Stimulated activated CD4-positive, alpha-beta T cell treated with anti-CD3 and anti-CD28 coated beads, Interleukin-2, amount 100 ng/mL, for 4 hours (primary cell): ENCODE measurements around the gene MRAP2.
"Not testable (repeated sequence)": the region's sequence is repeated elsewhere in the genome, so short reads cannot be mapped to it uniquely, and the experiment has no call there.

Source experiments
- DNase-seq: peaks from one replicate; pipeline ENCODE4 v3.0.0-alpha.2; 2020; ENCODE audit warnings: low read depth

The MRAP2 gene

DNA sequence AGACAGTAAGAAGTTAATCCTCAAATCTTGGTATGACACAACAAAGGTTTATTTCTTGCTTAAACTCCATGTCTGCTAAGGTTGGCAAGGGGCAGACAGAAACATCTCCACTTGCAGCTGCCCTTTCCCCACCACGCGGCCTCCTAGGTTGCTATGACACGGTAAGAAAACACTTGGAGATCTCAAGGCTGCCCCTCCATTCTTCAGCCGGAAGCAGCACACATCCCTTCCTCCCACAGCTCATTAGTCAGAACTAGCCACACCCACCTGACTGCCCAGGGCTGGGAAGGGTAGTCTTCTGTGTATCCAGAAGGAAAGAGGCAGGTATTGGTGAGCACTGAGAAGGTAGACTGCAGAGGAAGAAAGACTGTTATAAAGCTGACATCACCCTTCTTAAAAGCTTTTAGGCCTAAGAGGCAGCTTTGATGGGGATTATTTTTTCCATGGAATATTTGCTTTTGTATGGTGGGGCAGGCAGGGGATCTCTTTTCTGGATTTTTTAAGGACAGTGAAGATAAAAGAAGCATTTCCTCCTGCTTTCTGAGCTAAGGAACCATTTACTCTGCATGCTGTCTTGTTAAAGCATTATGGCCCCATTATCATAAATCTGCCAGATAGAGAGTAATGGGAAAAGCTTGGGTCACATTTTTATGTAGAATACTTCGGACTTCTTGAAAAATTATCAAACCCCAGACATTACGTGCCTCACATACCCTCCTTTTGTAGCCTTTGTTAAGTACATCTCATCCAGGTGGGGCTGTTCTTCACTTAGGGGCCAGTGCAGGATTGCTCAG lies 41.6 kb downstream of the MRAP2 start:
- no peak for DNase-seq

DNA sequence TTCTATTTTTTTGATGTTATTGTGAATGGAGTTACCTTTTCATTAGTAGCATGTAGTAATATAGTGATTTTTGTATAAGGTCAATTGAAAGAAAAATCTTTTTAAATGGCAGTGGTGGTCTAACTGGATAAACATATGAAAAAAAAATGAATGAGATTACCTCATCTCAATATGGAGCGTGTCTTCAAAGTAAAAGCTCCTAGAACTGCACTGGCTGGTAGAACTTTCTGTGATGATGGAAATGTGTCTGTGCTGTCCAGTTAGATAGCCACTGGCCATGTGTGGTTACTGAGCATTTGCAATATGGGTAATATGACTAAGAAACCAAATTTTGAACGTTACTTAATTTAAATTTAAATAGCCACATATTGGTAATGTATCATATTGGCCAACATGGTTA lies 44.1 kb downstream of the MRAP2 start:
- no peak for DNase-seq

DNA sequence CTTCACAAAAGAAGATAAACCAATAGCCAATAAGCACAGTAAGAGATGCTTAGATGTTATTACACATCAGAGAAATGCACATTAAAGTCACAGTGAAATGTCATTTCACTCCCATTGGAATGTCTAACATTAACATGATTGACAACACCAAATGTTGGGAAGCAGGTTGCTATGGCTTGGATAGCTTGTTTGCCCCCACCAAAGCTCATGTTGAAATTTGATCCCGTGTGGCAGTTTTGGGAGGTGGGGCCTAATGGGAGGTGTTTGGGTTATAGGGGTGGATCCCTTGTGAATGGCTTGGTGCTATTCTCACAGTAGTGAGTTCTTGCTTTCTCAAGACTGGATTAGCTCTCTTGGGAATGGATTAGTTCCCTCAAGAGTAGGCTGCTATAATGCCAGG lies 44.8 kb downstream of the MRAP2 start:
- DNase-seq, result no peak

DNA sequence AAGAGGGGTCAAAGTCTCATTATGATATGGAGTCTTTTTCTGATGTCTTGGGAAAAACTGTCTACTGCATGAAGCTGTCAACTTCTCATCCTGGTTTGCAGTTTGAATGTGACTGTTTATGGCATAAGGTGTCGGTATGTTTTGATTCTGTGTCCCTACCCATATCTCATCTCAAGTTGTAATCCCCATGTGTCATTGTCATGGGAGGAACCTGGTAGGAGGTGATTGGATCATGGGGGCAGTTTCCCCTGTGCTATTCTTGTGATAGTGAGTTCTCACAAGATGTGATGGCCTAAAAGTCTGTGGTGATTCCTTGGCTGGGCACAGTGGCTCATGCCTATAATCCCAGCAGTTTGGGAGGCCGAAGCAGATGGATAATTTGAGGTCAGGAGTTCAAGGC lies 47.6 kb downstream of the MRAP2 start:
- DNase-seq, result no peak

DNA sequence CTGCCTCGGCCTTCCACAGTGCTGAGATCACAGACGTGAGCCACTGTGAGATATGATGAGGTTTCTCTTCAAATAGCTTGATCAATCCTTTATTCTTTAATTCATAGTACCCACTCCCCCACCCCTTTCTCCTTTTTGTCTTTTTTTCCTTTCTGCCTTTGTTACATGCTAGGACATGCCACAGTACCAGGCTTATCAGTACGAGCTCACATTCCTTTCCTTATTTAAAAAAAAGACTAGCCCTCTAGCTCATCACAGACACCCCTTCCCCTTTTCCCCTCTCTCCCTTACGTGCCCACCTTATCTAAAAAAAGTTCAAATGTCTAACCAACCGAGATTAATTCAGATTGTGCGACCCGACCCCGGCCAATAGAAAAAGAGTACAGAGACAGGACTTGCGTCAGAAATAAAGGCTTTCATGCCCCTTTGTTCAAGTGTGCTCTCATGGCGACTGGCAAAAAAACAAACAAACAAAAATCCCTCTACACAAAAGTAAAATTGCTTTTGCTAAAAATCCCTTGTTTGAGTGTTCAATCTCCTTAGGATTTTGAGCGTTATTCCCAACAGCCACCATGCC lies 49.2 kb downstream of the MRAP2 start:
- DNase-seq, result no peak

DNA sequence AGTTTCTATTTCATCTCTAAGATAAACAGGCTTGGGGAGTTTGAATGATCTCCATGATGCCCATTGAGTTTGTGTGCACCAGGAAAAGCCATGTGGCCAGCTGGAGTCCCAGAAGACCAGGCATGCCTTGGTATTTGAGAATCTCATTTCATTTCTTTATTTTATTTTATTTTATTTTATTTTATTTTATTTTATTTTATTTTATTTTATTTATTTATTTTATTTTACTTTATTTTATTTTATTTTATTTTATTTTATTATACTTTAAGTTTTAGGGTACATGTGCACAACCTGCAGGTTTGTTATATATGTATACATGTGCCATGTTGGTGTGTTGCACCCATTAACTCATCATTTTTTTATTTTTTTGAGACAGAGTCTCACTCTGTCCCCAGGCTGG lies 51.1 kb downstream of the MRAP2 start:
- not testable (repeated sequence) for DNase-seq

DNA sequence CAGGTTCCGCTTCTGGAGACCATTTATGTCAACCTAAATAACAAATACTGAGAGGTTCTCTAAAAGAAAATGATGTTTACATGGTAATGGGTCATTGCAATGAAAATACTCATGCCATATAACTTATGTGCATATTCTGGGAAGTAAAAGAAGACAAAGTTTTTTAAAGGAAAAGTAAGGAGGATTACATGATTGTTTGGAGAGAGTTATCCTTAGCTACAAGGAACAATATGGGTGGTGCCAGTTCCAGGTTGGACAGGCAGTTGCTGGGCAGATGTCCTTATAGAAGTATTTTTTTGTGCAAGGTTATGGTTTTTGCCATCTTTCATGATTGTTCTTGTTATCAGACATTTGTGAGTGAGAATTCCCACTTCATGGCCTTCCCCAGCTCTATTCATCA lies 52.5 kb downstream of the MRAP2 start:
- no peak for DNase-seq

DNA sequence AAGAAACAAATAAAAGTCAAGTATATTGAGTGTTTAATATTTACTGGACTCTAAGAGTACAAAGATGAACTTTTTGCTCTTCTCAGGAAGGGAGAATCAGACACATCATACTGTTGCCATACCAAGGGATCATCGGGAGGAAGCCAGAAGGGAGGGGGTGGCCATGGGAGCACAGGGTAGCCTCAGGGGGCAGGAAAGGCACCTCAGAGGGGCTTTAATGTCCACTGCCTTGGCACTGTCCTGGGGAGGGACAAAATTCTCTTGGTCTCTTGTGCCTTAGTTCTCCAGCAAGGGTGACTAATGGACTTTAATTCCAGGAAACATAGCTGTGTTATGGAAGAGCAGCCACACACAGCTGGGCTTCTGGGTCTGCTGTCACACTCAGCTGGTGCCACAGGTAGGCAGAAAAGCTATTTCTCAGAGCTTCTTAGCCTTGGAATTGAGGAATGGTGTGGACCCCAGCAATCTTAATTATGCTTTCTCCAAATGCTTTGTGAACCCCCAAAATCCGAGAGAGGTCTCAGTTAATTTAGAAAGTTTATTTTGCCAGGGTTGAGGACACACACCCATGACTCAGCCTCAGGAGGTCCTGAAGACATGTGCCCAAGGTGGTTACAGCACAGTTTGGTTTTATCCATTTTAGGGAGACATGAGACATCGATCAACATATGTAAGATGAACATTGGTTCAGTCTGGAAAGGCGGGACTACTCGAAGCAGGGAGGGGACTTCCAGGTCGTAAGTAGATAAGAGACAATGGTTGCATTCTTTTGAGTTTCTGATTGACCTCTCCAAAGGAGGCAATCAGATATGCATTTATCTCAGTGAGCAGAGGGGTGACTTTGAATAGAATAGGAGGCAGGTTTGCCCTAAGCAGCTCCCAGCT lies 53.2 kb downstream of the MRAP2 start:
- DNase-seq, result no peak

DNA sequence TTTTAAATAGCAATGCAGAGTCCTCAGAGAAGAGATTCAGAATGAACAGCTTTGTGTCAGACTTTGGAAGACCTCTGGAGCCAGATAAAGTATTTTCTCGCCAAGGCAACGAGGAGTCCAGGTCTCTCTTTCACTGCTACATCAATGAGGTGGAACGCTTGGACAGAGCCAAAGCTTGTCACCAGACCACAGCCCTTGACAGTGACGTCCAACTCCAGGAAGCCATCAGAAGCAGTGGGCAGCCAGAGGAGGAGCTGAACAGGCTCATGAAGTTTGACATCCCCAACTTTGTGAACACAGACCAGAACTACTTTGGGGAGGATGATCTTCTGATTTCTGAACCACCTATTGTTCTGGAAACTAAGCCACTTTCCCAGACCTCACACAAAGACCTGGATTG lies 55.5 kb downstream of the MRAP2 start:
- DNase-seq, result no peak

DNA sequence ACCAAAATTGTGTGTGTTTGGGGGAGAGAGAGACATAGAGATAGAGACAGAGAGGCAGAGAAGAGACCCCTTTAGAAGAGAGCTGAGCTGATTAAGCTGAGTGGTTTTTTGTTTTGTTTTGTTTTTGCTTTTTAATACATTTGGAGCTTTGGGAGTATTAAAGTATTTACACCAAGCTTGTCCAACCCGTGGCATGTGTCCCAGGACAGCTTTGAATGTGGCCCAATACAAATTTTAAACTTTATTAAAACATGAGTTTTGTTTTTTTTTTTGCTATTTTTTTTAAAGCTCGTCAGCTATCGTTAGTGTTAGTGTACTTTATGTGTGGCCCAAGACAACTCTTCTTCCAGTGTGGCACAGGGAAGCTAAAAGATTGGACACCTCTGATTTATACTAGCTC lies 56.0 kb downstream of the MRAP2 start:
- no peak for DNase-seq

DNA sequence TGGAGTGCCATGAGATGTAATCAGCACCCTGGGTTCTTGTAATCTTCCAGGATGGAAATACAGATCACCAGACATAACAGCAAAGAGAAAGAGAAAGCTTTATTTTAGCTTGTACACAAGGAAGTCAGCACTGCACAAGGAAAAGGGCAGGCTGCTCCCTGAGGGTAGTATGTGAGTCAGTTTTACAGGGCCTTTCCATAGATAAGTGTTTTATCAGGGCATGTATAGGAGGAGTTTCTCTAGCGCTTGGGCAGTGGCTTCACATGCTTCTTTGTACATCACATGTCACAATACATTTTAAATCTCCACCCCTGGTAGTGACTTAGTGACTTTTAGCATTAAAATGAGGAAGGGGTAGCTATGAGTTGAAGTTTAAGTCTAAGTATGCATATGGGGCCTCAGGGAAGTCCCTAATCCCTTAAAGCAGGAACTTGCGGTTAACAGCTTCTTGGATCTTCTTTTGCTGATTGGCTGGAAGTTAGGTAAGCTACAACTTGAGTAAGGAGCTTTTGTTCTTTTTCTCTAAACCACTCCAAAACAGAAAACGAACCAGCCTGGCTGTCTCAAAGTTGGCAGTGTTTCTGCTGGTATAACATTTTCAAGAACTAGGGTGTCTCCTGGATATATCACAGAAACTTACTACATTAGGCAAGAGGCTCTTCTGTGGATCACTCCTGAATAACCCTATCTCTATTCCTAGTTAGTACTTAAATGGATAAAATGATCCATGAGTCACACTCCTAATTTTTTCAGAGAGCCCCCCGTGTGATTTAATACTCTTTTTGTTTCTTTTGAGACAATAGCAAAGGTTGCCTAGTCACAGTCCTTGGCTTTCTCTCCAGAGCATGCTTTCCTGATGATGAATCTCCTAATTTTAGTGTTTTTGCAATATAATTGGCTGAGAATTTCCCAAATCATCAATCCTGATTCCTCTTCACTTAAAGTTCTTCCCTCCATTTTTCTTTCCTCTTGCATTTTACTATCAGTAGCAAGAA lies 60.2 kb downstream of the MRAP2 start:
- no peak for DNase-seq

DNA sequence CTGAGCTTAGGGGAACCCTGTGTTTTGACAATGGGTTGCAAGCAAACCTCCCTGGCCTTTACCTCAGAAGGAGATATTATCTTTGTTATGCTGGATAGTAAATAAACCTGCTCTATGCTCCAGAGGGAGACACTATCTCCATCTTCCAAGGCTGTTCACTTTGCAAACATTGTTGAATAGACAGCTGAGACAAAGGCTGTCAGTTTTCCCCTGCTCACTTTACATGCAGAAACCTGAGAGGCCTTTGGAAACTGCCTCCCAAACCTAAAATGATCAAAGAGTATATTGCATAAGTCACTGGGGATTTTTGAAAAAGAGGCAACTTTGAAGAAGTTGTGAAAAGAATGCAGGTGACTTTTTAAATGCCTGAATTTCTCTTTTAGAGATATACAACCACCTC lies 61.6 kb downstream of the MRAP2 start:
- no peak for DNase-seq

DNA sequence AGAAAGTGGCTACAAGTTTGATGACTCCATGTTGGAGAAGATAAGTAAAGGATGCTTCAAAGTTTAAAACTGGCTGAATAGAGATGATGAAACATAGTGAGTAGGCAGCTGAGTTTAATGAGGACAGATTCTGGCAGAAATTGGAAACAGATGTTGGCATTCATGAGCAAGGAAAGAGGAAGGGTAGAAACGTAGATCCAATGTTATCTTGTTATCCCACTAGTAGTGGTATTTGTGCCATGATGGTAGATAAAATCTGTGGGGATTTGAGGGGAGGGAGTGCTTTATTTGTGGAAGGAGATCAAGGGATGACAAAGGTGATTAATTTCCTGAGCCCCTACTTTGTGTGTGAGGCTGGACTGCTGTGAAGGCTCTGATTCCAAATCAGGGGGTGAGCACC lies 69.5 kb downstream of the MRAP2 start:
- no peak for DNase-seq

DNA sequence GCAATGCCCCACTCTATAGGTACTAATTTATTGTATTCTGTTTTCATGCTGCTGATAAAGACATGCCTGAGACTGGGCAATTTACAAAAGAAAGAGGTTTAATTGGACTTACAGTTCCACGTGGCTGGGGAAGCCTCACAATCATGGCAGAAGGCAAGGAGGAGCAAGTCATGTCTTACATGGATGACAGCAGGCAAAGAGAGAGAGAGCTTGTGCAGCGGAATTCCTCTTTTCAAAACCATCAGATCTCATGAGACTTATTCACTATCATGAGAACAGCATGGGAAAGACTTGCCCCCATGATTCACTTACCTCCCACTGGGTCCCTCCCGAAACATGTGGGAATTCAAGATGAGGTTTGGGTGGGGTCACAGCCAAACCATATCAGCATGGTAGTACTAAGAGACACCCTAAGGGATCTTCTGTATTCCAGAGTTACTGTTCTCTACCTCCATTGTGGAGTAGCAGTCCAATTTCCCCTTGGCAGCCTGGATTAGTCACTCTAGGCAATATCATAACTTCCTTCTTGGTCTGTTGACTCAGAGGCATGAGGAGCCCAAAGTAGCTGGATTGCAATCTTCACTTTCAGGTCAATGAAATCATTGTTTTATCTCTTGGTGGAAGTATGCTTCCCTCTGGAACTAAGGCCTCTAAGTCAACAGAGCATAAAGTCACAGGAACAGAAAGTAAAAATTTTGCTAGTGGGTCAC lies 71.8 kb downstream of the MRAP2 start:
- DNase-seq, result not testable (repeated sequence)

DNA sequence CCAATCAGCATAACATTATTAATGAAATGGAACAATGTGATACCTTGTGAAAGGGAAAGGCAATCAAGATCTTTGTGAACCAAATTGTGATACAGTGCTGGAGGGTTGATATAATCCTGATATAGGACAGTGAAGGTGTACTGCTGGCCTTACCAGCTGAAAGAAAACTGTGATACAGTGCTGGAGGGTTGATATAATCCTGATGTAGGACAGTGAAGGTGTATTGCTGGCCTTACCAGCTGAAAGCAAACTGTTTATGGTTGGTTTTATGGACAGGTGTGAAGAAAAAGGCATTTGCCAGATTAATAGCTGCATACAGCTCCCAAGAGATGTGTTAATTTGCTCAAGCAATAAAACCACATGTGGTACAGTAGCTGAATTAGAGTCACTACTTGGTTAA lies 73.9 kb downstream of the MRAP2 start:
- DNase-seq, result no peak

DNA sequence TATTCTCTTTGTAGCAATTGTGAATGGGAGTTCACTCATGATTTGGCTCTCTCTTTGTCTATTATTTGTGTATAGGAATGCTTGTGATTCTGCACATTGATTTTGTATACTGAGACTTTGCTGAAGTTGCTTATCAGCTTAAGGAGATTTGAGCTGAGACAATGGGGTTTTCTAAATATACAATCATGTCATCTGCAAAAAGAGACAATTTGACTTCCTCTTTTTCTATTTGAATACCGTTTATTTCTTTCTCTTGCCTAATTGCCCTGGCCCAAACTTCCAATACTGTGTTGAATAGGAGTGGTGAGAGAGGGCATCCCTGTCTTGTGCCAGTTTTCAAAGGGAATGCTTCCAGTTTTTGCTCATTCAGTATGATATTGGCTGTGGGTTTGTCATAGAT lies 77.8 kb downstream of the MRAP2 start:
- DNase-seq, result not testable (repeated sequence)

DNA sequence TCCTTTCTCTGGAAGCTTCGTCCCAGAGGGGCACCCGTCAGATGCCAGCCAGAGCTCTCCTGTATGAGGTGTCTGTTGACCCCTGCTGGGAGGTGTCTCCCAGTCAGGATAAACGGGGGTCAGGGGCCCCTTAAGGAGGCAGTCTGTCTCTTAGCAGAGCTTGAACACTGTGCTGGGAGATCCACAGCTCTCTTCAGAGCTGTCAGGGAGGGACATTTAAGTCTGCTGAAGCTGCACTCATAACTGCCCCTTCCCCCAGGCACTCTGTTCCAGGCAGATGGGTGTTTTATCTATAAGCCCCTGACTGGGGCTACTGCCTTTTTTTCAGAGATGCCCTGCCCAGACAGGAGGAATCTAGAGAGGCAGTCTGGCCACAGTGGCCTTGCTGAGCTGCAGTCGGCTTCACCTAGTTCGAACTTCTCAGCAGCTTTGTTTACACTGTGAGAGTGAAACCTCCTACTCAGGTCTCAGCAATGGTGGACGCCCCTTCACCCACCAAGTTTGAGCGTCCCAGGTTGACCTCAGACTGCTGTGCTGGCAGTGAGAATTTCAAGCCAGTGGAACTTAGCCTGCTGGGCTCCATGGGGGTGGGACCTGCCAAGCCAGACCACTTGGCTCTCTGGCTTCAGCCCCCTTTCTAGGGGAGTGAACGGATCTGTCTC lies 81.5 kb downstream of the MRAP2 start:
- not testable (repeated sequence) for DNase-seq

DNA sequence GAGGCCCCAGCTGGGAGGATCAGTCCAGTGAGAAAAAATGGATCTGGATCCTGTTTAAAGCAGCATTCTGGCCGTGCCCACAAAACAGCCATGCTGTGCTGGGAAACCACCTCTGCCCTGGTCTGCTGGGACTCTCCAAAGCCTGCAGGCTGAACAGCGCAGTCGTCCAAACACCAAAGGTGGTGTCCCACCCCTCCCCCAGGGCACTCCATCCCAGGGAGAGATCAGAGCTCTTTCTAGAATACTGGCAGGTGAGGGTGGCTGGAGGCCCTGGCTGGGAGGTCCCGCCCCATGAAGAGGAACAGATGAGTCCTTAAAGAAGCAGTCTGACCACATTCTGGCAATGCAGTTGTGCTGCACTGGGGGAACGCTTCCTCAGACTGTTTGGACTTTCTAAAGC lies 84.6 kb downstream of the MRAP2 start:
- DNase-seq, result no peak

DNA sequence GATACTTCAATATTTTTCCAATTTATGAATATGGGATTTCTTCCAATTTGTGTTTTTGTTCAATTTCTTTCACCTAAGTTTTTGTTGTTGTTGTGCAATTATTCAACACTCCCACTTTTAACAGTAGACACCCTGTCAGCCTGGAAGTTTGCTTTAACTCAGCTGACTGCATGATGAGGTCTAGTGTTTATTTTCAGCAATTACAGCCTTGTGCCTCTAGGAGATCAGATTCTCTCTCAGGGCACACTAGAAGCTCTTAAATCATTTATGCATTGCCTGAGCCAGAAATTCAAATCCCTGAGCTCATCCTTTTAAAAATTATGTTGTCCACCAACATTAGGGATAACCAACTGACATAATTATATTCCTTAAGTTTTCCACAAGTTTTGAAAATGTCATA lies 85.7 kb downstream of the MRAP2 start:
- DNase-seq, result no peak

DNA sequence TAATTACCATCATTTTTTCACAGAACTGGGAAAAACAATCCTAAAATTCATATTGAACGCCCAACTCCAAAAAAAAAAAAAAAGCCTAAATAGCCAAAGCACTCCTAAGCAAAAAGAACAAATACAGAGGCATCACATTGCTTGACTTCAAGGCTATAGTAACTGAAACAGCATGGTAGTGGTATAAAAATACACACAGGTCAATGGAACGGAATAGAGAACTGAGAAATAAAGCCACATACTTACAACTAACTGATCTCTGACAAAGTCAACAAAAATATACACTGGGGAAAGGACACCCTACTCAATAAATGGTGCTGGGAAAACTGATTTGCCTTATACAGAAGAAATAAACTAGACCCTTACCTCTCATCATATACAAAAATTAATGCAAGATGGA lies 89.6 kb downstream of the MRAP2 start:
- no peak for DNase-seq

DNA sequence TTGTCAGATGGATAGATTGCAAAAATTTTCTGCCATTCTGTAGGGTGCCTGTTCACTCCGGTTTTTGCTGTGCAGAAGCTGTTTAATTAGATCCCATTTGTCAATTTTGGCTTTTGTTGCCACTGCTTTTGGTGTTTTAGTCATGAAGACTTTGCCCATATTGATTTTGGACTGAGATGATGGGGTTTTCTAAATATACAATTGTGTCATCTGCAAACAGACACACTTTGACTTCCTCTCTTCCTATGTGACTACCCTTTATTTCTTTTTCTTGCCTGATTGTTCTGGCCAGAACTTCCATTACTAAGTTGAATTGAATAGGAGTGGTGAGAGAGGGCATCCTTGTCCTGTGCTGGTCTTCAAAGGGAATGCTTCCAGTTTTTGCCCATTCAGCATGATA lies 96.0 kb downstream of the MRAP2 start:
- not testable (repeated sequence) for DNase-seq
